WTC11 (cell line): ENCODE measurements around the gene EPN1. TPM values are rescaled to one million over a fixed set of nuclear protein-coding genes. Genes with fewer than 3 reads are reported as not detected.

Experiments used
- ATAC-seq: fragments of 200-7000 bp; cut with Tn5 transposase; 2 replicates; pipeline ENCODE4 v1.10.0; 2021; ENCODE audit warnings: mild to moderate bottlenecking, moderate library complexity
- CTCF ChIA-PET: fragments of 300-600 bp; sonication (Branson Sonifier 250); formaldehyde crosslinking; loops from one replicate; lab custom pipeline; 2021; ENCODE audit warnings: antibody characterized with exemption; lab: Charles Lee
- POLR2A ChIA-PET: fragments of 350-600 bp; sonication (Branson Sonifier 250); formaldehyde crosslinking; loops from one replicate; lab custom pipeline; 2021; ENCODE audit warnings: antibody characterized with exemption; lab: Charles Lee
- DNase-seq: peaks from one replicate; pipeline ENCODE4 v3.0.0; 2021; ENCODE audit warnings: low spot score
- H3K27ac Mint-ChIP-seq: 2 replicates; pipeline ENCODE4 v1.8.0; 2021; ENCODE audit warnings: mixed read lengths
- H3K27me3 Mint-ChIP-seq: 2 replicates; pipeline ENCODE4 v1.8.0; 2021; ENCODE audit warnings: low read depth, mild to moderate bottlenecking, moderate library complexity, mixed read lengths
- H3K36me3 Mint-ChIP-seq: 2 replicates; pipeline ENCODE4 v1.8.0; 2021; ENCODE audit warnings: mixed read lengths
- H3K4me1 Mint-ChIP-seq: 2 replicates; pipeline ENCODE4 v1.8.0; 2022; ENCODE audit warnings: mixed read lengths
- H3K4me3 Mint-ChIP-seq: 2 replicates; pipeline ENCODE4 v1.8.0; 2021; ENCODE audit warnings: mild to moderate bottlenecking, moderate library complexity, mixed read lengths
- H3K9me3 Mint-ChIP-seq: 2 replicates; pipeline ENCODE4 v1.8.0; 2021; ENCODE audit warnings: mixed read lengths
- ARID4B ChIP-seq: sonication (generic); formaldehyde crosslinking; IDR thresholded peaks from 2 replicates; pipeline ENCODE4 v1.8.0; 2023; ENCODE audit warnings: missing genetic modification reagents, mild to moderate bottlenecking, borderline replicate concordance
- CBFB ChIP-seq: sonication (generic); formaldehyde crosslinking; IDR thresholded peaks from 2 replicates; pipeline ENCODE4 v1.8.1; 2022; ENCODE audit warnings: mild to moderate bottlenecking, low read depth, missing genetic modification reagents
- CREB1 ChIP-seq: sonication (generic); formaldehyde crosslinking; IDR thresholded peaks from 2 replicates; pipeline ENCODE4 v1.8.0; 2023; ENCODE audit warnings: mild to moderate bottlenecking, missing genetic modification reagents
- CREM ChIP-seq: sonication (generic); formaldehyde crosslinking; IDR thresholded peaks from 2 replicates; pipeline ENCODE4 v1.8.1; 2022; ENCODE audit warnings: mild to moderate bottlenecking, missing genetic modification reagents, moderate library complexity
- FOXJ3 ChIP-seq: sonication (generic); formaldehyde crosslinking; IDR thresholded peaks from 2 replicates; pipeline ENCODE4 v1.9.0; 2021; ENCODE audit warnings: missing genetic modification reagents, mild to moderate bottlenecking, borderline replicate concordance
- GTF2I ChIP-seq: fragments of 250-450 bp; sonication (Bioruptor Pico); conservative IDR thresholded peaks from 2 replicates; pipeline ENCODE4 v1.4.0; 2021; ENCODE audit warnings: mild to moderate bottlenecking
- JAZF1 ChIP-seq: fragments of 250-450 bp; sonication (Bioruptor Pico); IDR thresholded peaks from 2 replicates; pipeline ENCODE4 v1.9.0; 2021; ENCODE audit warnings: moderate library complexity, mild to moderate bottlenecking, inconsistent platforms
- KAT7 ChIP-seq: sonication (generic); formaldehyde crosslinking; IDR thresholded peaks from 2 replicates; pipeline ENCODE4 v1.8.1; 2023; ENCODE audit warnings: missing genetic modification reagents, mild to moderate bottlenecking, borderline replicate concordance
- MXD4 ChIP-seq: fragments of 250-450 bp; sonication (Bioruptor Pico); IDR thresholded peaks from 2 replicates; pipeline ENCODE4 v1.8.0; 2021; ENCODE audit warnings: mild to moderate bottlenecking, moderate library complexity, borderline replicate concordance
- MYBL2 ChIP-seq: sonication (generic); formaldehyde crosslinking; IDR thresholded peaks from 2 replicates; pipeline ENCODE4 v1.8.1; 2023; ENCODE audit warnings: mild to moderate bottlenecking, moderate library complexity, missing genetic modification reagents
- NR2C2 ChIP-seq: sonication (generic); formaldehyde crosslinking; IDR thresholded peaks from 2 replicates; pipeline ENCODE4 v1.8.0; 2022; ENCODE audit warnings: mild to moderate bottlenecking, missing genetic modification reagents
- PRDM15 ChIP-seq: sonication (generic); formaldehyde crosslinking; IDR thresholded peaks from 2 replicates; pipeline ENCODE4 v1.8.0; 2022; ENCODE audit warnings: missing genetic modification reagents
- SMAD3 ChIP-seq: sonication (generic); formaldehyde crosslinking; IDR thresholded peaks from 2 replicates; pipeline ENCODE4 v1.8.0; 2022; ENCODE audit warnings: missing genetic modification reagents, mild to moderate bottlenecking, borderline replicate concordance
- SOX15 ChIP-seq: fragments of 250-450 bp; sonication (Bioruptor Pico); IDR thresholded peaks from 2 replicates; pipeline ENCODE4 v1.9.0; 2021; ENCODE audit warnings: mild to moderate bottlenecking
- SP1 ChIP-seq: sonication (generic); formaldehyde crosslinking; conservative IDR thresholded peaks from 2 replicates; pipeline ENCODE4 v1.8.1; 2022; ENCODE audit warnings: missing genetic modification reagents
- TEAD4 ChIP-seq: sonication (generic); formaldehyde crosslinking; IDR thresholded peaks from 2 replicates; pipeline ENCODE4 v1.8.0; 2022; ENCODE audit warnings: mild to moderate bottlenecking, missing genetic modification reagents
- ZBTB21 ChIP-seq: sonication (generic); formaldehyde crosslinking; IDR thresholded peaks from 2 replicates; pipeline ENCODE4 v1.8.1; 2023; ENCODE audit warnings: mild to moderate bottlenecking, missing genetic modification reagents, borderline replicate concordance
- ZNF263 ChIP-seq: sonication (generic); formaldehyde crosslinking; IDR thresholded peaks from 2 replicates; pipeline ENCODE4 v1.8.1; 2022; ENCODE audit warnings: low read depth, mild to moderate bottlenecking, moderate library complexity, missing genetic modification reagents
- ZNF317 ChIP-seq: sonication (generic); formaldehyde crosslinking; IDR thresholded peaks from 2 replicates; pipeline ENCODE4 v1.8.1; 2023; ENCODE audit warnings: low read depth, mild to moderate bottlenecking, moderate library complexity, missing genetic modification reagents, borderline replicate concordance
- ZNF425 ChIP-seq: fragments of 250-450 bp; sonication (Bioruptor Pico); conservative IDR thresholded peaks from 2 replicates; pipeline ENCODE4 v1.9.0; 2021; ENCODE audit warnings: mild to moderate bottlenecking
- ZNF512 ChIP-seq: sonication (generic); formaldehyde crosslinking; IDR thresholded peaks from 2 replicates; pipeline ENCODE4 v1.8.1; 2022; ENCODE audit warnings: missing genetic modification reagents, borderline replicate concordance
- total RNA-seq: library from RNA; stranded (reverse); gene quantifications from 3 replicates; pipeline ENCODE4 v1.2.3, GENCODE V29; 2021

Gene EPN1
- total RNA-seq, 1 experiment from 2014 or later, result 234 TPM

- TF ChIP-seq PRDM15 (no peak), ARID4B (CRISPR knock-in tag) (peak; percentile 72; the same call in 1 of the 2 replicates), ZNF425 (CRISPR knock-in tag) (no peak), ZNF263 (CRISPR knock-in tag) (no peak), TEAD4 (no peak)
Observed at GRCh38 chr19:55653651-55654322, 21.2 kb upstream of the EPN1 start (continued).

GRCh38 chr19:55654323-55654867 is 20.6 kb upstream of the EPN1 start:
- ATAC-seq, result peak; percentile 87
- no peaks in the 10 kb centered on the region for H3K9me3 Mint-ChIP-seq
- peaks cover 38% of the 10 kb centered on the region for H3K4me1 Mint-ChIP-seq
- H3K36me3 Mint-ChIP-seq, result peaks cover 14% of the 10 kb centered on the region
- H3K27me3 Mint-ChIP-seq, result peaks cover 3% of the 10 kb centered on the region; the same call in 1 of the 2 replicates
- peak; percentile 100 for DNase-seq
- H3K27ac Mint-ChIP-seq, result peak overlapping the region; percentile 98
- POLR2A ChIA-PET, result interaction anchor here (0.6 to 1.6 kb wide), 7 partner anchors 12 to 723 kb away, joined by 3 to 9 read pairs (median 3); partner anchors contain the start of gene FIZ1
- H3K4me3 Mint-ChIP-seq, result peak overlapping the region; percentile 93
- CTCF ChIA-PET, result interaction anchor here (0.5 to 1.6 kb wide), 46 partner anchors 9 to 1192 kb away, joined by 3 to 57 read pairs (median 4); partner anchors contain the start of genes CDC42EP5, DNAAF3, FIZ1 and NAT14
- TF ChIP-seq MYBL2, result no peak
- TF ChIP-seq CREB1 (CRISPR knock-in tag), result no peak
- TF ChIP-seq ZNF263 (CRISPR knock-in tag), result no peak
- no peak for TF ChIP-seq CREM (CRISPR knock-in tag)
- TF ChIP-seq SP1, result no peak; the same call in none of the 2 replicates
- no peak for TF ChIP-seq SOX15
- TF ChIP-seq GTF2I, result no peak
- TF ChIP-seq SMAD3 (CRISPR knock-in tag), result no peak
- TF ChIP-seq FOXJ3, result no peak
- TF ChIP-seq KAT7 (CRISPR knock-in tag), result no peak
- TF ChIP-seq ZBTB21 (CRISPR knock-in tag), result no peak
- no peak for TF ChIP-seq NR2C2 (CRISPR knock-in tag)
- TF ChIP-seq MXD4 (CRISPR knock-in tag), result no peak
- no peak for TF ChIP-seq ZNF512 (CRISPR knock-in tag)
- no peak for TF ChIP-seq CBFB (CRISPR knock-in tag)
- no peak for TF ChIP-seq JAZF1 (CRISPR knock-in tag)
- no peak for TF ChIP-seq ZNF317 (CRISPR knock-in tag)
